Measurements from ENCODE around the gene MDGA2.

- TF ChIP-seq CTCF (IDR thresholded peaks at IDR 0.05) = no peak
- no peak for TF ChIP-seq POLR2A (IDR thresholded peaks at IDR 0.05)
Observed at GRCh38 chr14:47439953-47440352, 235.5 kb downstream of the MDGA2 start.

Measured in right lobe of liver (tissue), 4 donors.